Gastroesophageal sphincter (tissue), 3 donors: ENCODE measurements around the gene SIPA1L2.

Experiments used
- CTCF ChIP-seq, 4 experiments: fragments of 200-600 bp in 2 of 4; fragments of 450-650 bp in 2 of 4; sonication (generic) in 1 of 4; IDR thresholded peaks; one replicate each; pipeline ENCODE4 v1.5.1; 2017 to 2019; ENCODE audit warnings: antibody characterized with exemption in 4 of 4, mild to moderate bottlenecking in 2 of 4, moderate library complexity in 2 of 4
- POLR2A ChIP-seq, 2 donors: fragments of 450-650 bp; IDR thresholded peaks; one replicate each; pipeline ENCODE4 v1.6.1; 2017; ENCODE audit warnings: antibody characterized with exemption in 2 of 2, mild to moderate bottlenecking in 2 of 2, moderate library complexity in 1 of 2
- POLR2AphosphoS5 ChIP-seq: sonication (generic); formaldehyde crosslinking; IDR thresholded peaks from one replicate; pipeline ENCODE4 v1.6.1; 2017; ENCODE audit warnings: antibody characterized with exemption

DNA sequence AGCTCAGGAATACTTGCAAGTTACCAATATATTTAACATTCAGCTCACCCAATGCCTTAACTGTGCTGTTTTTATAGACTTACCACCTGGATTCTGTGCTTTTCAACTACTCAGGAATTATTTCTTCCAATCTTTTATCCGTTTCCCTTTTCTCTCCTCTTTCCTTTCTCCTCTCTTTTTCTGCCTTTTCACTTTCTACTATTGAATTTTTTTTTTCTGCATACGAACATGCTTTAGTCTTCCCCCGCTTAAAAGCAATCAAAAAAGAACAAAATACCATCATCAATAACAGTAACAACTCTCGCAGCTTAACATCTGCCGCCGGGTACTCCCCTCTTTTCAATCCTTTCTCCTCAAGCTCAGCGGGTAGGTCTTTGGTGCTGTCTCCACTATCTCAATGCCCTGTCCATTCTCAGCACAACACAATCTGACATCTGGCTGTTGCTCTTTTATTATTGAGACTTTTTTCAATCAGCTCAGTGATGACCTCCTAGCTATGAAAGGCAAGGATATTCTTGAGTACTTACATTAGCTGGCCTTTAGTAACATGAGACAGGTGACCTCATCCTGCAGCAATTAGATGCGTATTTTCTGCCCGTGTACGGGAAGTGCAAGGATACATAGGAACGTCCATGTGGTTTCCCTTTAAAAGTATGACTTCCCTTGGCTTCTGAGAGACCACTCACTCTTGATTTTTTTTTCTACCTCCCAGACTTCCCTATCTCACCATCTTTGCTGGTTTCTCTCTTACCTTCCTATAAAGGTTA, 40.2 kb upstream of the SIPA1L2 start:
- TF ChIP-seq CTCF (IDR thresholded peaks at IDR 0.05) (no peak), POLR2A (IDR thresholded peaks at IDR 0.05) (no peak), POLR2AphosphoS5 (no peak)
